K562 (cell line): ENCODE measurements around the gene MID1IP1. TPM values are rescaled to one million over a fixed set of nuclear protein-coding genes. Genes with fewer than 3 reads are reported as not detected.

ENCODE experiments used
- polyA plus RNA-seq, 8 experiments: library from polyadenylated mRNA; depleted of rRNA in 4 of 8; stranded (reverse) in 5 of 8; unstranded in 3 of 8; fragments of >200 nt; fragmentation: Nextera tagmentation in 2 of 8; fragmentation: Illumina TruSeq in 1 of 8; extraction: Ambion mirVana in 2 of 8; extraction: Trizol in 1 of 8; gene quantifications; 2 replicates each; pipeline versions ENCODE4 v1.2.1 to v1.2.3, GENCODE V29; 2011 to 2014; ENCODE audit warnings: inconsistent platforms in 1 of 8, missing spikeins in 1 of 8
- total RNA-seq, 7 experiments: library from RNA; depleted of rRNA in 6 of 7; stranded (reverse); fragments of >200 nt in 6 of 7; fragmentation: Illumina TruSeq in 2 of 7; extraction: Trizol in 2 of 7; gene quantifications; 2 replicates each; pipeline versions ENCODE4 v1.2.1 to v1.2.3, GENCODE V29; 2011 to 2021; ENCODE audit warnings: low replicate concordance in 1 of 7

The MID1IP1 gene
- total and polyA plus RNA-seq, 9 of the 15 experiments (the other 6 are each of a cell fraction or from before 2014, with no cell fraction given), result 0.51 to 102 (median 27.5) TPM

Other genes starting within 250 kb of the MID1IP1 start
- not detected in 2 replicates for gene TSPAN7, start 239.9 kb upstream of the MID1IP1 start, total RNA-seq (2014; rRNA removed)
- gene TSPAN7, start 239.9 kb upstream of the MID1IP1 start, total RNA-seq (2014; rRNA removed; fragmentation: Illumina TruSeq; extraction: Trizol), result 0.07 TPM in 1 of 2 replicates, not detected in the other
- 0.11 TPM in 1 of 2 replicates, not detected in the other for gene TSPAN7, start 239.9 kb upstream of the MID1IP1 start, total RNA-seq (2015; rRNA removed; fragmentation: Illumina TruSeq; extraction: Trizol)
- gene TSPAN7, start 239.9 kb upstream of the MID1IP1 start, total RNA-seq (2021), result 0.16 and 0.18 TPM in 2 replicates
- 0.13 and 0.18 TPM in 2 replicates for gene TSPAN7, start 239.9 kb upstream of the MID1IP1 start, polyA plus RNA-seq (2011; rRNA removed)
- gene TSPAN7, start 239.9 kb upstream of the MID1IP1 start, polyA plus RNA-seq (2014; fragmentation: Illumina TruSeq; extraction: Trizol), result 0.09 and 0.14 TPM in 2 replicates
- gene TSPAN7, start 239.9 kb upstream of the MID1IP1 start, polyA plus RNA-seq (2014; fragmentation: Nextera tagmentation; extraction: Ambion mirVana), result under 1 TPM; 0.28 to 0.29 TPM
- gene TSPAN7, start 239.9 kb upstream of the MID1IP1 start, polyA plus RNA-seq (2014; rRNA removed), result 0.07 TPM in 1 of 2 replicates, not detected in the other